ENCODE results near the gene CDY1B.
"Not testable (repeated sequence)": the region's sequence is repeated elsewhere in the genome, so short reads cannot be mapped to it uniquely, and the experiment has no call there.

Gene CDY1B, protein sequence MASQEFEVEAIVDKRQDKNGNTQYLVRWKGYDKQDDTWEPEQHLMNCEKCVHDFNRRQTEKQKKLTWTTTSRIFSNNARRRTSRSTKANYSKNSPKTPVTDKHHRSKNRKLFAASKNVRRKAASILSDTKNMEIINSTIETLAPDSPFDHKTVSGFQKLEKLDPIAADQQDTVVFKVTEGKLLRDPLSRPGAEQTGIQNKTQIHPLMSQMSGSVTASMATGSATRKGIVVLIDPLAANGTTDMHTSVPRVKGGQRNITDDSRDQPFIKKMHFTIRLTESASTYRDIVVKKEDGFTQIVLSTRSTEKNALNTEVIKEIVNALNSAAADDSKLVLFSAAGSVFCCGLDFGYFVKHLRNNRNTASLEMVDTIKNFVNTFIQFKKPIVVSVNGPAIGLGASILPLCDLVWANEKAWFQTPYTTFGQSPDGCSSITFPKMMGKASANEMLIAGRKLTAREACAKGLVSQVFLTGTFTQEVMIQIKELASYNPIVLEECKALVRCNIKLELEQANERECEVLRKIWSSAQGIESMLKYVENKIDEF

GRCh38 chrY:24047919-24048318 is at the start of gene CDY1B:
Gene CDY1B, minus strand, starts transcription at chrY:24048019. Its CDS starts 331 bp downstream, at chrY:24047688.
- not testable (repeated sequence) for DNase-seq

GRCh38 chrY:24049525-24049924 is 1.7 kb upstream of the CDY1B start:
- DNase-seq, result not testable (repeated sequence)

DNA sequence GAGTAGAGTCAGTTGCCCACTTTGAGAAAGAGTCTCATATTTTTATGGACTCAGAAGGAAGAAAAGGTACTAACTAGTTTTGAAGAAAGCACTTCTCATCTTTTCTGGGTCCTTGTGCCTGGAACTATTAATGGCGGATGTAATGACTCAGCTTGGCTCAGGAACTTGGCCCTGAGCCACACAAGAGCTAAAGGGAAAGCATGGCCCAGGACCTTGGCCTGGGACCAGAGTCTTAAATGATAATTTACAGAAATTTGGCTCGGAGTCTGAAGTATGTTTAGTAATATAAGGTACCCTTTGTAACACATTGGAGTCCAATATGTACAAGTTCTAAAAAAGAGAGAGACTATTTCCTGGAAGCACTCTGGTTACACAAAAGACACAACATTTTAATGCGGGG is 4.6 kb downstream of the CDY1B start:
- DNase-seq, result not testable (repeated sequence)

DNA sequence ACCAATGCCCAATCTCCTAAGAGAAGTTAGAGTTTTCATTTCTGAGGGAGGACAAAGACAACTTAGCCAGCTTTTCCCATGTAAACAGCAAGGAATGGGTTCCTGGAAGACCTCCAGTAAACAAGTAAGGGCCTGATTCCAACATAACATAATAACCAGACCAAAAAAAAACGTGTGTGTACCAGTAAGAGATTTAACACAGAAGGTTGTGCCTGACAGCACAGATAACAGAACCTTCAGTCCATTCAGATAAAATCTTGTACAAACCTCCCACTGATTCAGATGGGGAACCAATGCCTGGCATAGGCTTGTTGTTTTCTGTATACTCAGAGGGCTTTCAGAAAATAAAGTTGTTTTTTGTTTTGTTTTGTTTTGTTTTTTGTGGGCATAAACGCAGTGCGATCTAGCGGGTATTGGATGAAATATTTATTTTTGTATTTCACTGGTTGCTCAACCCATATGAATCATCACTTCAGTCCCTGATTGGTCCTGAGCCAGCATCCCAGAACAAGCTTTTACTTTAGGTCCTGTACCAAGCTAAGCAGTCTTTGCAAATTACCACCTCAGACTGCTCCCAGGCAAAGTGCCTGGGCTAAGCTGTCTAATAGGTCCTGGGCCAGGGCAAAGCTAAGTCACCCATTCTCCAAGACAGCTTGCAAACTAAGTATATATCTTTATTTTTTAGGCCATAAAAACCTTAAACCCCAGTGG is 8.7 kb downstream of the CDY1B start:
- DNase-seq, result not testable (repeated sequence)

- DNase-seq, result not testable (repeated sequence)
Measured at GRCh38 chrY:24026212-24027103, 21.4 kb downstream of the CDY1B start.

All from NCI-H1694 treated with DMSO at 0.1 percent for 48 hours (cell line).